Endothelial cell of umbilical vein (primary cell): Measurements from ENCODE around the gene UBAC1. TPM values are rescaled to one million over a fixed set of nuclear protein-coding genes. Genes with fewer than 3 reads are reported as not detected.

Experiments used
- BruUV-seq: library from RNA; stranded (reverse); fragments of 400-500 nt; replicated peaks from 2 replicates; lab custom pipeline; 2021; lab: Mats Ljungman, UMichigan
- CTCF ChIA-PET: fragments of 300-600, 350-600 bp; sonication (Branson Sonifier 250); formaldehyde crosslinking; loops from one replicate; lab custom pipeline; 2021; ENCODE audit warnings: antibody characterized with exemption, inconsistent platforms; lab: Charles Lee
- POLR2A ChIA-PET: fragments of 300-600, 350-600 bp; sonication (Branson Sonifier 250); formaldehyde crosslinking; loops from one replicate; lab custom pipeline; 2021; ENCODE audit warnings: antibody characterized with exemption, inconsistent platforms; lab: Charles Lee
- DNase-seq: peaks from one replicate; pipeline ENCODE4 v3.0.0-alpha.2; 2011; ENCODE audit warnings: low read depth, low spot score
- FAIRE-seq: peaks from 2 replicates; lab custom pipeline; 2011; peaks lifted over from hg19 to GRCh38; lab: Jason Lieb, UNC
- H2AFZ ChIP-seq: 2 replicates; pipeline ENCODE4 v1.6.0; 2012; ENCODE audit warnings: low read depth, low read length, control low read depth, inconsistent platforms
- H3K27ac ChIP-seq: 2 replicates; pipeline ENCODE4 v1.5.1; 2011; ENCODE audit warnings: low read depth, mild to moderate bottlenecking, control low read depth, low read length, moderate library complexity; ENCODE audit not compliant: insufficient read depth
- H3K27me3 ChIP-seq, 2 experiments: 2 replicates each; pipeline versions ENCODE4 v1.6.0 to v1.6.1; 2011; ENCODE audit warnings: low read length in 2 of 2, mixed read lengths in 1 of 2; ENCODE audit not compliant: control insufficient read depth in 2 of 2, insufficient read depth in 2 of 2
- H3K36me3 ChIP-seq, 2 experiments: 2 replicates in 1 of 2; 3 replicates in 1 of 2; pipeline ENCODE4 v1.5.1; 2011; ENCODE audit warnings: low read length in 2 of 2, mild to moderate bottlenecking in 1 of 2, moderate library complexity in 1 of 2; ENCODE audit not compliant: control insufficient read depth in 2 of 2, insufficient read depth in 2 of 2; ENCODE audit errors: extremely low read depth in 1 of 2
- H3K4me1 ChIP-seq: 3 replicates; pipeline ENCODE4 v1.5.1; 2011; ENCODE audit warnings: mild to moderate bottlenecking, low read length; ENCODE audit not compliant: control insufficient read depth, insufficient read depth; ENCODE audit errors: extremely low read depth
- H3K4me2 ChIP-seq: 2 replicates; pipeline ENCODE4 v1.6.1; 2011; ENCODE audit warnings: low read length, control low read depth, mixed read lengths; ENCODE audit not compliant: insufficient read depth
- H3K4me3 ChIP-seq, 3 experiments: fragments of 200-600 bp in 1 of 3; sonication (generic), shearing (Covaris generic) in 1 of 3; replicated peaks in 1 of 3; 2 replicates each; pipeline ENCODE4 v1.5.1; 2011 to 2016; ENCODE audit warnings: control low read depth in 3 of 3, low read length in 3 of 3, mild to moderate bottlenecking in 2 of 3, inconsistent platforms in 1 of 3, low read depth in 1 of 3, moderate library complexity in 1 of 3; ENCODE audit not compliant: insufficient read depth in 1 of 3
- H3K79me2 ChIP-seq: 2 replicates; pipeline ENCODE4 v1.6.0; 2012; ENCODE audit warnings: low read length, inconsistent platforms; ENCODE audit not compliant: control insufficient read depth, insufficient read depth
- H3K9ac ChIP-seq: replicated peaks from 2 replicates; pipeline ENCODE3; 2011; ENCODE audit warnings: low read length, control low read depth; ENCODE audit not compliant: insufficient read depth; ENCODE audit errors: extremely low read depth
- H3K9me1 ChIP-seq: replicated peaks from 3 replicates; pipeline ENCODE4 v1.6.0; 2011; ENCODE audit warnings: mild to moderate bottlenecking, low read length; ENCODE audit not compliant: control insufficient read depth, insufficient read depth; ENCODE audit errors: extremely low read depth
- H3K9me3 ChIP-seq: replicated peaks from 2 replicates; pipeline ENCODE4 v1.5.1; 2012; ENCODE audit warnings: low read length, inconsistent platforms; ENCODE audit not compliant: control insufficient read depth, insufficient read depth
- H4K20me1 ChIP-seq: replicated peaks from 2 replicates; pipeline ENCODE3; 2011; ENCODE audit warnings: mild to moderate bottlenecking, low read length; ENCODE audit not compliant: control insufficient read depth, insufficient read depth; ENCODE audit errors: extremely low read depth
- CTCF ChIP-seq, 2 donors: IDR thresholded peaks; 1 replicate in 1 of 2; 2 replicates in 1 of 2; pipeline ENCODE4 v1.5.1; 2011; ENCODE audit warnings: low read length in 2 of 2, mild to moderate bottlenecking in 2 of 2, moderate library complexity in 2 of 2, control low read depth in 1 of 2, inconsistent platforms in 1 of 2, low read depth in 1 of 2; ENCODE audit not compliant: insufficient read depth in 1 of 2; ENCODE audit errors: extremely low read depth in 1 of 2
- EZH2 ChIP-seq: IDR thresholded peaks from 2 replicates; pipeline ENCODE4 v1.6.1; 2012; ENCODE audit warnings: borderline replicate concordance, low read depth, mild to moderate bottlenecking, moderate library complexity, low read length, inconsistent platforms; ENCODE audit not compliant: severe bottlenecking
- FOS ChIP-seq: IDR thresholded peaks from 2 replicates; pipeline ENCODE4 v1.6.1; 2011; ENCODE audit warnings: mild to moderate bottlenecking, low read length, moderate library complexity, borderline replicate concordance; ENCODE audit not compliant: insufficient read depth
- GATA2 ChIP-seq: IDR thresholded peaks from 2 replicates; pipeline ENCODE4 v1.7.0; 2011; ENCODE audit warnings: low read depth, mild to moderate bottlenecking, moderate library complexity, mixed read lengths, low read length; ENCODE audit not compliant: insufficient read length, insufficient read depth
- JUN ChIP-seq: IDR thresholded peaks from 2 replicates; pipeline ENCODE4 v1.6.1; 2011; ENCODE audit warnings: borderline replicate concordance, low read depth; ENCODE audit not compliant: insufficient read length, insufficient read depth
- MAX ChIP-seq: IDR thresholded peaks from 2 replicates; pipeline ENCODE4 v1.6.1; 2011; ENCODE audit not compliant: insufficient read depth, insufficient read length
- MYC ChIP-seq: IDR thresholded peaks from one replicate; pipeline ENCODE4 v1.6.1; 2011; ENCODE audit warnings: mild to moderate bottlenecking, low read depth, low read length
- POLR2A ChIP-seq: IDR thresholded peaks from 2 replicates; pipeline ENCODE4 v1.6.1; 2012; ENCODE audit warnings: low read depth, mild to moderate bottlenecking, control low read depth, low read length
- POLR2AphosphoS5 ChIP-seq: IDR thresholded peaks from 2 replicates; pipeline ENCODE4 v1.6.1; 2012; ENCODE audit warnings: low read depth, mild to moderate bottlenecking, control low read depth, low read length, moderate library complexity; ENCODE audit not compliant: insufficient read depth
- dilution Hi-C: fragments of 300-500 bp; cut with MboI; formaldehyde crosslinking; loops from one replicate; pipeline ENCODE4 v1.15.0; 2019; ENCODE audit warnings: low sequenced_read_pairs; ENCODE audit not compliant: extremely low pct_ligation_motif_present
- intact Hi-C: fragments of 100-400 bp; cut with micrococcal nuclease; formaldehyde crosslinking; loops from one replicate; pipeline ENCODE4 v1.10.0; 2022
- polyA plus RNA-seq, 4 experiments: library from polyadenylated mRNA; depleted of rRNA in 3 of 4; stranded (reverse) in 3 of 4; unstranded in 1 of 4; fragments of >200 nt; gene quantifications; 2 replicates each; pipeline versions ENCODE4 v1.2.1 to v1.2.3, GENCODE V29; 2011 to 2012; ENCODE audit warnings: missing spikeins in 1 of 4
- total RNA-seq: library from RNA; stranded (reverse); gene quantifications from 2 replicates; pipeline ENCODE4 v1.2.3, GENCODE V29; 2021

Gene UBAC1
- total and polyA plus RNA-seq, 2 donors (not counting 3 experiments of a cell fraction or from before 2014, with no cell fraction given): 39.5 to 56.7 TPM

DNA sequence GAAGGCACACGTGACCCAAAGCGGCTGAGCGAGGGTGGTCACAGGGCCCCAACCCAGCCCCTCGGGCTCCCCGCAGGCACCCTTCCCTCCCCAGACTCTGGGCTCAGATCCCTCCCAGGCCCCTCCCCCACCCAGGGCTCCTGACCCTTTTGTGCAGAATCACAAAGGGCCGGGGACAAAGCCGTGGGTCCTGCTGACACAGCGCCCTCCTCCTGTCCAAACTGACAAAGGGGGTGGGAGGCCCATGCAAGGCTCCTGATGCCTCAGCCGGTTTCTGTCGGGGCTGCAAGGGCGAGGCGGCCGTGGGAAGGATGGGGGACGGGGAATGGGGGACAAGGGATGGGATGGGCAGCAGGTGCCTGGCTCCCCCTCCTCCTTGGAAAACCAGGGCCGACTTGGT, 43.5 kb upstream of the UBAC1 start:
- no peaks in the 10 kb centered on the region for H3K27me3 ChIP-seq
- no TSS peak for BruUV-seq
- dilution Hi-C loops (no loop called here), intact Hi-C loops (loop anchor here (5.0 kb wide), 1 partner anchor 113 kb away; the partner anchor contains the start of gene TMEM250)
- no peak overlapping the region for H2AFZ ChIP-seq
- POLR2A ChIA-PET: no interaction called here
- H3K27ac ChIP-seq: no peak overlapping the region
- no peaks in the 10 kb centered on the region for H3K79me2 ChIP-seq
- no peaks in the 10 kb centered on the region for H3K9me3 ChIP-seq
- no peak overlapping the region for H3K4me2 ChIP-seq
- no peak overlapping the region for H3K9ac ChIP-seq
- no peak overlapping the region for H3K4me3 ChIP-seq
- H3K9me1 ChIP-seq: no peaks in the 10 kb centered on the region
- CTCF ChIA-PET: no interaction called here
- TF ChIP-seq POLR2AphosphoS5 (no peak), CTCF (IDR thresholded peaks at IDR 0.05; ENCODE audit: extremely low read depth in 1 of 2, insufficient read depth in 1 of 2, low read depth in 1 of 2, low read length in 2 of 2) (no peak), MYC (no peak), JUN (no peak), GATA2 (no peak)
- no peaks in the 10 kb centered on the region for H4K20me1 ChIP-seq
- H3K4me1 ChIP-seq: peaks cover 24% of the 10 kb centered on the region
- FAIRE-seq (no peak), DNase-seq (no peak)
- H3K36me3 ChIP-seq: no peaks in the 10 kb centered on the region

DNA sequence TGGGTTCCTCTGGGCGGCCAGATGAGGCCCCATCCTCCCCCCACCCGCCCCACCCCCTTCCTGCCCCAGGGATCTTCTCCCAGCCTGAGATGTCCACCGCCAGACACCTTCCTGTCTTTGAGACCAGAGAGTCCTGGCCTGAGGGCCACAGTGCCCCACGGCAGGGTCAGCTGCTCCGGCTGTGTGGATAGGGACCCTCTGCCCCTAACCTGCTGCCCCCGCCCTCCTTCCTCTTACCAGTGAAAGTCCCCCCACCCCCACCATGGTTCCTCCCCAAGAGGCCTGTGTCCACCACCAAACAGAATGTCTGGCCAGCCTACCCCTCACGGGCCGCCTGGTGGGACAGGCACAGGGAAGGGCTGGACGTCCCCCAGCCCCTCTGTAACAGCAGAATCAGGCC, 43.0 kb upstream of the UBAC1 start:
- BruUV-seq: no TSS peak
- H3K27ac ChIP-seq: no peak overlapping the region
- H3K9me3 ChIP-seq: no peaks in the 10 kb centered on the region
- POLR2A ChIA-PET: no interaction called here
- no peaks in the 10 kb centered on the region for H4K20me1 ChIP-seq
- peaks cover 19% of the 10 kb centered on the region for H3K4me1 ChIP-seq
- TF ChIP-seq FOS (no peak), JUN (no peak), POLR2A (no peak), GATA2 (no peak), MAX (no peak), EZH2 (no peak), CTCF (IDR thresholded peaks at IDR 0.05; ENCODE audit: extremely low read depth in 1 of 2, insufficient read depth in 1 of 2, low read depth in 1 of 2, low read length in 2 of 2) (no peak), POLR2AphosphoS5 (no peak), MYC (no peak)
- H3K4me3 ChIP-seq: no peak overlapping the region
- no peak for DNase-seq
- no peak for FAIRE-seq
- H3K79me2 ChIP-seq: no peaks in the 10 kb centered on the region
- H3K36me3 ChIP-seq: no peaks in the 10 kb centered on the region
- intact Hi-C loops: no loop called here
- CTCF ChIA-PET: no interaction called here
- H3K9me1 ChIP-seq: no peaks in the 10 kb centered on the region
- H3K9ac ChIP-seq: no peak overlapping the region
- no peaks in the 10 kb centered on the region for H3K27me3 ChIP-seq
- H2AFZ ChIP-seq: no peak overlapping the region
- no peak overlapping the region for H3K4me2 ChIP-seq
- dilution Hi-C loops: no loop called here
